A673 (cell line): ENCODE results near the gene ZWILCH.

ENCODE experiments used
- EZH2 ChIP-seq: fragments of 200-600 bp; sonication (generic); IDR thresholded peaks from 2 replicates; pipeline ENCODE4 v1.6.1; 2017; ENCODE audit warnings: borderline replicate concordance, low read depth, mild to moderate bottlenecking, mixed read lengths, antibody characterized with exemption, low read length; ENCODE audit not compliant: poor library complexity, severe bottlenecking
- TF ChIP-seq, protein P1 (sequence below): fragments of 300-800, 200-600 bp; sonication (generic); conservative IDR thresholded peaks from 2 replicates; pipeline ENCODE4 v1.5.1; 2017; ENCODE audit warnings: low read depth, mild to moderate bottlenecking, antibody characterized with exemption, low read length, moderate library complexity, mixed read lengths

DNA sequence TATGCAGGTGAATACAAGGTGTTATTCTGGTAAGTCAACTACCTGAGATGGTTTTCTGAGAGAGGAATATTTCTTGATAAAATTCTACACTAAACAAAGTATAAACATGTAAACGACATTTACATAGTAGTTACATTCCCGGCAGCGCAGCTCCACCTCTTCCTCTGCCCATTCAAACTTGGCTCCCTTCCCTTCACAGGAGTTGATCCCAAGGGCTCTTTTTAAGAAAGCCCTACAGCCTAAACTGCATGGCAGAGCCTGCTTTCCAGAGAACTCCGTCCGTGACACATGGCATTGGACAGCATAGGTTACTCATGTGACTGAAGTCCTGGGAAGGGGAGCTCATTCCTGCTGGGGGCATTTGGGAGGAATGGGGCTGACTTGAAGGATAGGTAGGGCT lies 82.6 kb downstream of the ZWILCH start:
- TF ChIP-seq, protein P1, sequence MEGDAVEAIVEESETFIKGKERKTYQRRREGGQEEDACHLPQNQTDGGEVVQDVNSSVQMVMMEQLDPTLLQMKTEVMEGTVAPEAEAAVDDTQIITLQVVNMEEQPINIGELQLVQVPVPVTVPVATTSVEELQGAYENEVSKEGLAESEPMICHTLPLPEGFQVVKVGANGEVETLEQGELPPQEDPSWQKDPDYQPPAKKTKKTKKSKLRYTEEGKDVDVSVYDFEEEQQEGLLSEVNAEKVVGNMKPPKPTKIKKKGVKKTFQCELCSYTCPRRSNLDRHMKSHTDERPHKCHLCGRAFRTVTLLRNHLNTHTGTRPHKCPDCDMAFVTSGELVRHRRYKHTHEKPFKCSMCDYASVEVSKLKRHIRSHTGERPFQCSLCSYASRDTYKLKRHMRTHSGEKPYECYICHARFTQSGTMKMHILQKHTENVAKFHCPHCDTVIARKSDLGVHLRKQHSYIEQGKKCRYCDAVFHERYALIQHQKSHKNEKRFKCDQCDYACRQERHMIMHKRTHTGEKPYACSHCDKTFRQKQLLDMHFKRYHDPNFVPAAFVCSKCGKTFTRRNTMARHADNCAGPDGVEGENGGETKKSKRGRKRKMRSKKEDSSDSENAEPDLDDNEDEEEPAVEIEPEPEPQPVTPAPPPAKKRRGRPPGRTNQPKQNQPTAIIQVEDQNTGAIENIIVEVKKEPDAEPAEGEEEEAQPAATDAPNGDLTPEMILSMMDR, result no peak
- no peak for TF ChIP-seq EZH2
